Activated CD4-positive, alpha-beta T cell treated with anti-CD3 and anti-CD28 coated beads, Interleukin-2, amount 50 U/mL, for 24 hours (primary cell): ENCODE measurements around the gene LMBR1L.
A peak's percentile ranks its signal among the peaks of the same experiment; 100 is the strongest.
"Not testable (repeated sequence)": the region's sequence is repeated elsewhere in the genome, so short reads cannot be mapped to it uniquely, and the experiment has no call there.

Source experiments
- DNase-seq, 2 donors: peaks; one replicate each; pipeline ENCODE4 v3.0.0-alpha.2; 2020; ENCODE audit warnings: low read depth in 1 of 2, low spot score in 1 of 2

Gene LMBR1L

GRCh38 chr12:49110464-49111155 is at the start of gene LMBR1L:
LMBR1L (minus strand) TSS chr12:49110847; CDS start chr12:49110555, 292 bp downstream.
- DNase-seq = peak; percentile 84 to 93

GRCh38 chr12:49160399-49160798 is 49.8 kb upstream of the LMBR1L start:
- no peak for DNase-seq

GRCh38 chr12:49154221-49154620 is 43.6 kb upstream of the LMBR1L start:
- no peak for DNase-seq

GRCh38 chr12:49147384-49147783 is 36.7 kb upstream of the LMBR1L start:
- no peak for DNase-seq

- no peak for DNase-seq
Measured at GRCh38 chr12:49146406-49146805, 35.8 kb upstream of the LMBR1L start.

GRCh38 chr12:49144384-49144783 is 33.7 kb upstream of the LMBR1L start:
- DNase-seq = no peak

GRCh38 chr12:49138999-49139398 is 28.4 kb upstream of the LMBR1L start:
- DNase-seq = no peak

GRCh38 chr12:49138587-49138986 is 27.9 kb upstream of the LMBR1L start:
- DNase-seq = no peak

GRCh38 chr12:49137476-49137875 is 26.8 kb upstream of the LMBR1L start:
- no peak for DNase-seq

- DNase-seq = not testable (repeated sequence)
Measured at GRCh38 chr12:49136997-49137396, 26.4 kb upstream of the LMBR1L start.

- no peak for DNase-seq
Measured at GRCh38 chr12:49133590-49133989, 22.9 kb upstream of the LMBR1L start.

GRCh38 chr12:49133014-49133413 is 22.4 kb upstream of the LMBR1L start:
- DNase-seq = no peak

- DNase-seq = no peak
Measured at GRCh38 chr12:49131894-49132461, 21.3 kb upstream of the LMBR1L start.

GRCh38 chr12:49131051-49131893 is 20.6 kb upstream of the LMBR1L start, which contains the start of gene TUBA1B:
TUBA1B (minus strand) TSS chr12:49131395; CDS start chr12:49131300, 95 bp downstream.
- peak; percentile 91 for DNase-seq

- DNase-seq = peak; percentile 84 to 89
Measured at GRCh38 chr12:49130151-49131050, 19.8 kb upstream of the LMBR1L start.

GRCh38 chr12:49129332-49130150 is 18.9 kb upstream of the LMBR1L start:
- DNase-seq = no peak

GRCh38 chr12:49127971-49128370 is 17.3 kb upstream of the LMBR1L start:
- not testable (repeated sequence) for DNase-seq

- no peak for DNase-seq
Measured at GRCh38 chr12:49126852-49127763, 16.5 kb upstream of the LMBR1L start.
